Effector memory CD4-positive, alpha-beta T cell (primary cell): Measurements from ENCODE around the gene SERPING1.
A peak's percentile ranks its signal among the peaks of the same experiment; 100 is the strongest.

Source experiments
- DNase-seq, 3 donors: peaks; one replicate each; pipeline ENCODE4 v3.0.0-alpha.2; 2020
- H3K27ac ChIP-seq: 2 replicates; pipeline ENCODE4 v1.7.0; 2013; ENCODE audit warnings: mild to moderate bottlenecking, low read length, moderate library complexity; ENCODE audit not compliant: insufficient read depth, poor library complexity, severe bottlenecking
- H3K27me3 ChIP-seq: replicated peaks from 2 replicates; pipeline ENCODE4 v1.7.0; 2013; ENCODE audit warnings: mild to moderate bottlenecking, low read length; ENCODE audit not compliant: insufficient read depth, control insufficient read depth, poor library complexity, severe bottlenecking
- H3K36me3 ChIP-seq: 2 replicates; pipeline ENCODE4 v1.7.0; 2013; ENCODE audit warnings: mild to moderate bottlenecking, low read length, moderate library complexity; ENCODE audit not compliant: control insufficient read depth, insufficient read depth
- H3K4me1 ChIP-seq: 2 replicates; pipeline ENCODE4 v1.7.0; 2013; ENCODE audit warnings: low read length, mild to moderate bottlenecking; ENCODE audit not compliant: control insufficient read depth, insufficient read depth, poor library complexity, severe bottlenecking
- H3K4me3 ChIP-seq: 2 replicates; pipeline ENCODE4 v1.7.0; 2013; ENCODE audit warnings: low read length, low read depth, mild to moderate bottlenecking; ENCODE audit not compliant: insufficient read depth, poor library complexity, severe bottlenecking
- H3K9me3 ChIP-seq: 2 replicates; pipeline ENCODE4 v1.7.0; 2013; ENCODE audit warnings: mild to moderate bottlenecking, low read length, moderate library complexity; ENCODE audit not compliant: control insufficient read depth

SERPING1 gene

GRCh38 chr11:57634311-57634710, 36.8 kb downstream of the SERPING1 start:
- no peak overlapping the region for H3K27ac ChIP-seq
- H3K9me3 ChIP-seq = no peaks in the 10 kb centered on the region
- H3K4me1 ChIP-seq = peaks cover 15% of the 10 kb centered on the region
- peaks cover 13% of the 10 kb centered on the region for H3K27me3 ChIP-seq
- H3K4me3 ChIP-seq = no peak overlapping the region
- no peak for DNase-seq
- no peaks in the 10 kb centered on the region for H3K36me3 ChIP-seq

- peaks cover 19% of the 10 kb centered on the region for H3K4me1 ChIP-seq
- no peak for DNase-seq
- H3K9me3 ChIP-seq = no peaks in the 10 kb centered on the region
- no peak overlapping the region for H3K4me3 ChIP-seq
- H3K27ac ChIP-seq = no peak overlapping the region
- H3K27me3 ChIP-seq = peaks cover 13% of the 10 kb centered on the region
- H3K36me3 ChIP-seq = no peaks in the 10 kb centered on the region
Measured at GRCh38 chr11:57635246-57635645, 37.8 kb downstream of the SERPING1 start.

GRCh38 chr11:57637626-57638004, 40.1 kb downstream of the SERPING1 start:
- Histone ChIP-seq H3K4me3 (no peak overlapping the region), H3K27me3 (peaks cover 13% of the 10 kb centered on the region), H3K27ac (no peak overlapping the region), H3K4me1 (peaks cover 19% of the 10 kb centered on the region), H3K9me3 (no peaks in the 10 kb centered on the region), H3K36me3 (no peaks in the 10 kb centered on the region)
- no peak for DNase-seq

- no peak for DNase-seq
- Histone ChIP-seq H3K36me3 (no peaks in the 10 kb centered on the region), H3K27ac (no peak overlapping the region), H3K9me3 (no peaks in the 10 kb centered on the region), H3K4me1 (peaks cover 19% of the 10 kb centered on the region), H3K27me3 (peaks cover 13% of the 10 kb centered on the region), H3K4me3 (peak overlapping the region; percentile 65)
Measured at GRCh38 chr11:57638005-57638781, 40.7 kb downstream of the SERPING1 start.

GRCh38 chr11:57638811-57639320, 41.4 kb downstream of the SERPING1 start:
- Histone ChIP-seq H3K27me3 (peaks cover 13% of the 10 kb centered on the region), H3K4me3 (peak overlapping the region; percentile 65), H3K9me3 (no peaks in the 10 kb centered on the region), H3K36me3 (no peaks in the 10 kb centered on the region), H3K27ac (no peak overlapping the region), H3K4me1 (peaks cover 19% of the 10 kb centered on the region)
- DNase-seq = no peak

GRCh38 chr11:57639321-57640067, 42.0 kb downstream of the SERPING1 start:
- Histone ChIP-seq H3K27me3 (peaks cover 13% of the 10 kb centered on the region), H3K4me1 (peaks cover 19% of the 10 kb centered on the region), H3K27ac (no peak overlapping the region), H3K9me3 (no peaks in the 10 kb centered on the region), H3K36me3 (no peaks in the 10 kb centered on the region), H3K4me3 (peak overlapping the region; percentile 65)
- no peak for DNase-seq

- no peak overlapping the region for H3K27ac ChIP-seq
- H3K9me3 ChIP-seq = no peaks in the 10 kb centered on the region
- H3K27me3 ChIP-seq = peaks cover 13% of the 10 kb centered on the region
- DNase-seq = no peak
- H3K36me3 ChIP-seq = no peaks in the 10 kb centered on the region
- H3K4me3 ChIP-seq = no peak overlapping the region
- H3K4me1 ChIP-seq = peaks cover 19% of the 10 kb centered on the region
Measured at GRCh38 chr11:57640068-57640800, 42.7 kb downstream of the SERPING1 start.

DNA sequence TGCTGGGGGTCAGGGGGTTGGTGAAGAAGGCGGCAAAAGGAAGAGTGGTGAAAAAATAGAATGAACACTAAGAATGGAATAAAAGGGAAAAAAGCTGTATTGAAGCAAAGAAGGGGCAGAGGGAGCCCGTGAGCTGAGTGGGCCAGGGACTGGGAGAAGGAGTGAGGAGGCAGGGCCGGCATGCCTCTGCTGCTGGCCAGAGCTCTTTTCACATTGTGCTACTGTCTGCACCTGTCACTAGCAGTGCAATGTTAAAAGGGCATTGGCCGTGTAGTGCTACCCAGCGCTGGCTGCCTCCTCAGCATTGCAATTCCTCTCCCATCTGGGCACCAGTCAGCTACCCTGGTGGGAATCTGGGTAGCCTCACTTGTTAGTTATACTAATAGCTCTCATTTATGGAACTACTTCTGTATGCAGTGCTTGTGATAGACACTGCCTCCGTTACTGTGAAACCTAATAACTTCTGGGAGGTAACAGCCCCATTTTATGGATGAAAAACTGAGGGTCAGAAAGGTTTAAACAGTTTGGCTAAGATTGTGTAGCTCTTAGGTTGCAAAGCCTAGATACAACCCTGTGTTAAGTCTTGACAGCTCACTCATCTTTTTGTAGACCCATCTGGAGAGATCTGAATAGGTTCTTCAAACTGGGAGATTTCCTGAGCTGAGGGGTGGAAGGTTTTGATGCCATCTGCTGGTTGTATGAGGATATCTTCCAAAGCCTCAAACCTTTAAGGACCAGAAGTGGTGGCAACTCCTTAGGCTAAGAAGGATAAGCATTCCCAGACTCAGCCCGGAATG, 43.7 kb downstream of the SERPING1 start:
- Histone ChIP-seq H3K27ac (no peak overlapping the region), H3K36me3 (no peaks in the 10 kb centered on the region), H3K4me3 (no peak overlapping the region), H3K4me1 (peaks cover 19% of the 10 kb centered on the region), H3K27me3 (peaks cover 22% of the 10 kb centered on the region), H3K9me3 (no peaks in the 10 kb centered on the region)
- no peak for DNase-seq

DNA sequence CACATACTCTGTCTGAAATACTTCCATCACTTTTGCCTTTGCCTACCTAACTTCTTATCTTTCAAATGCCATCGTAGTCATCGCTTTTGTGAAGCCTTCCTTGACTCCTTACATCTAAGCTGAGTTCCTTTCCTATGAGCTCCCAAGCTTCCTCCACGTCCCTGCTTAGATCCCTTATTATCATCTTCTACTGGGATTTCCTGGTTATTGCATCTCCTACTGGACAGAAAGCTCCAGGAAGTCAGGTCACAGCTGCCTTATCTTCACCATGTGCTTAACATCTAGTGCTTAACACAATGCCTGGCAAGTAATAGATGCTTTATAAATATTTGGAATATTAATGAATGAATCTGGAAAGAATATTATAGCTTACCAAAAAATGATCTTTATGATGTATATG, 46.3 kb downstream of the SERPING1 start:
- Histone ChIP-seq H3K27me3 (peaks cover 34% of the 10 kb centered on the region), H3K4me1 (peaks cover 22% of the 10 kb centered on the region), H3K4me3 (no peak overlapping the region), H3K27ac (no peak overlapping the region), H3K9me3 (no peaks in the 10 kb centered on the region), H3K36me3 (no peaks in the 10 kb centered on the region)
- DNase-seq = no peak
